ENCODE data around the gene NRF1. TPM values are rescaled to one million over a fixed set of nuclear protein-coding genes. Genes with fewer than 3 reads are reported as not detected.

Gene NRF1
- total and polyA plus RNA-seq, 10 of the 15 experiments (the other 5 are each of a cell fraction or from before 2014, with no cell fraction given) = 3.5 to 23.1 (median 13.5) TPM

- DNase-seq (ENCODE audit: low read depth, low spot score) (no peak), ATAC-seq (peak; percentile 8), FAIRE-seq (peak; percentile 38)
- under 1% methylated on average over 32 of the region's 64 CpGs for WGBS (ENCODE audit: insufficient coverage, insufficient replicate concordance, low lambda C conversion rate, missing lambda C conversion rate)
- intact Hi-C loops (cut with micrococcal nuclease; ENCODE audit: unreplicated experiment) = loop anchor here (1.0 to 10.0 kb wide), 3 partner anchors 23 to 678 kb away; partner anchors contain the start of genes AHCYL2 and IRF5
- Histone ChIP-seq H2AFZ (ENCODE audit: control insufficient read depth, low read depth, low read length) (peak overlapping the region; percentile 55), H3K79me2 (ENCODE audit: control insufficient read depth, insufficient read depth, low read length) (peaks cover 72% of the 10 kb centered on the region), H3K4me1 (ENCODE audit: control insufficient read depth, insufficient read depth, low read length) (peaks cover 18% of the 10 kb centered on the region; the same call in 1 of the 2 replicates), H3K27ac (ENCODE audit: control insufficient read depth, insufficient read depth) (peak overlapping the region; percentile 91), H3K27me3 (replicated peaks in 1 of 2; ENCODE audit: control insufficient read depth in 2 of 2, insufficient read depth in 2 of 2, low read length in 1 of 2) (no peaks in the 10 kb centered on the region), H4K20me1 (ENCODE audit: control insufficient read depth, insufficient read depth) (no peaks in the 10 kb centered on the region), H3K9me3 (replicated peaks; ENCODE audit: control insufficient read depth, insufficient read depth, low read length) (no peaks in the 10 kb centered on the region), H3K9ac (ENCODE audit: control insufficient read depth, insufficient read depth, low read length) (peak overlapping the region; percentile 84), H3K36me3 (ENCODE audit: control insufficient read depth in 2 of 2, insufficient read depth in 2 of 2, low read length in 1 of 2) (peaks cover 0 to 10% of the 10 kb centered on the region in 2 experiments; a peak in 2 of 4 replicates), H3K4me3 (peak overlapping the region; percentile 96), H3K4me2 (ENCODE audit: control insufficient read depth, insufficient read depth) (peak overlapping the region; percentile 93)
- no TSS peak for BruUV-seq (replicated peaks)
- ChIA-PET POLR2A (interaction anchor here (0.8 to 1.2 kb wide), 4 partner anchors 10 to 29 kb away, joined by 3 to 7 read pairs (median 5); no protein-coding TSS in a partner anchor), CTCF (interaction anchor here (0.7 to 15.2 kb wide), 18 partner anchors 17 to 398 kb away, joined by 3 to 328 read pairs (median 4); no protein-coding TSS in a partner anchor), RAD21 (ENCODE audit: unreplicated experiment) (interaction anchor here (0.6 to 4.2 kb wide), 17 partner anchors 9 to 399 kb away, joined by 3 to 39 read pairs (median 5); partner anchors contain the start of gene STRIP2), SMC1A (ENCODE audit: uncharacterized antibody, unreplicated experiment) (interaction anchor here (0.7 to 2.6 kb wide), 17 partner anchors 11 to 244 kb away, joined by 3 to 22 read pairs (median 4); partner anchors contain the start of gene STRIP2)
- in situ Hi-C loops (cut with MboI) = no loop called here
- TF ChIP-seq YBX1 (IDR thresholded peaks at IDR 0.05) (no peak), IRF5 (IDR thresholded peaks at IDR 0.05; ENCODE audit: borderline replicate concordance) (no peak), BMI1 (IDR thresholded peaks at IDR 0.05; ENCODE audit: borderline replicate concordance) (no peak), RELB (IDR thresholded peaks at IDR 0.05; ENCODE audit: low read depth) (0 out of 2 replicates have a peak, but pooled peaks have one; percentile 36), IRF4 (IDR thresholded peaks at IDR 0.05; ENCODE audit: low read depth, low read length) (no peak), E4F1 (IDR thresholded peaks at IDR 0.05; ENCODE audit: borderline replicate concordance, partially characterized antibody) (no peak), TAF1 (IDR thresholded peaks at IDR 0.05; ENCODE audit: borderline replicate concordance, low read depth, low read length) (peak; percentile 11; the same call in 1 of the 2 replicates), IKZF1 (conservative IDR thresholded peaks at IDR 0.05) (no peak), PRDM15 (CRISPR knock-in tag; IDR thresholded peaks at IDR 0.05) (no peak)
These were observed 844 bp downstream of the NRF1 start for GRCh38 chr7:129612112-129613015.
